Fibroblast of skin of scalp (primary cell): ENCODE results near the gene ZDHHC19.
"Not testable (repeated sequence)": the region's sequence is repeated elsewhere in the genome, so short reads cannot be mapped to it uniquely, and the experiment has no call there.

ENCODE experiments used
- DNase-seq: peaks from one replicate; pipeline ENCODE4 v3.0.0-alpha.2; 2013

Gene ZDHHC19

DNA sequence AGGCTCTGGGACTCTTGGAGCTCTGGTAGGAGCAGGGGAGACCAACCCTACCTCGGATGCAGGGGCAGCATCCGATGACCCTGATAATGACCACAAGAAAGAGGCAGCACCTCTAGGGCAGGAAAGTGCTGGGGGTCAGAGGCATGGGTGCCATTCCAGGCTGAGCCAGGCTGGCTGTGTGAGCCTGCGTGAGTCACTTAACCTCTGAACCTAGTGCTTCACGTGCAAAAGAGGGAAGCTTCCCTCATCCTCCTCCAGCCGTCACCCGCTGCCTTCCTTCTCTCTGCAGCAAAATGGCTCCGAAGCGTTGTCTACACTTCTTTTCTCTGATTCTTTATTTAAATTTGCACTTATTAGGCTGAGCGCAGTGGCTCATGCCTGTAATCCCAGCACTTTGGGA, 35.5 kb downstream of the ZDHHC19 start:
- DNase-seq, result no peak

DNA sequence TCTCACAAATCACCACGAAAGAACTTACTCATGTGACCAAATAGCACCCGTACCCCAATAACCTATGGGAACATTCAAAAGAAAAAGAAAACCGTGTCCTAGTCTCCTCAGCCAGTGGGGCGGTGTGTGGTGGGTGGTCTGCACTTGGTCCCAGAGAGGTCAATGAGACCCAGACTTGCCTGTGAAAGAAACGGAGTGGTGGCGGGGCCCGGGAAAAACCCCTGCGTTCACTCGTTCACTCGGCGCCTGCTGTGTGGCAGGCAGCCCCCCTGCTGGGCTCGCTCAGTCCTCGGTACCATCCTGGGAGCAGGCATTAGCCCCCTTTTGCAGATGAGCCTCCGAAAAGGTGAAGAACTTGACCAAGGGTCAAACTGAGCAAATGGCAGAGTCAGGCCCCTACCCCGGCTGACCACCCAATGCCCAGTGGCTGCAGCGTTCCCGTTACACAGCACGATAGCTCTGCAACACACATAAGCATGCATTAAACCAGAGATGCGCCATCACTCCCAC, 36.0 kb downstream of the ZDHHC19 start:
- no peak for DNase-seq

DNA sequence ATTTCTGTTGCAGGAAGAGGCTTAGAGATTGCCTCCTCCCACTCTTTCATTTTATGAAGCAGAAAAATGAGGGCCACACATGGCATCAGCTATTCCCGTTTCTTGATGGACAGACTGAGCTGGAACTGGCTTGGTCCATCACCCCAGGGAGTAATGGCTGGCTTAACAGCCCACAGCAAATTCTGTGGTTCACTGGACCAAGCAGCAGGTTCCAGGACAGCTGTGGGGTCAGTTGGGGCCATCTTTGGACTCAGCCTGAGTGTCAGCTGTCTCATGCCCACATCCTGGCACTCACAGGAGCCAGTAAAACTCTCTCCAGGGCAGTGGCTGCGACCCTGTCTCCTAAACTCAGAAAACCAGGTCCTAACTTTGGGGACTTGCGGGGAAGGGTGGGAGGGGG, 36.5 kb downstream of the ZDHHC19 start:
- no peak for DNase-seq

DNA sequence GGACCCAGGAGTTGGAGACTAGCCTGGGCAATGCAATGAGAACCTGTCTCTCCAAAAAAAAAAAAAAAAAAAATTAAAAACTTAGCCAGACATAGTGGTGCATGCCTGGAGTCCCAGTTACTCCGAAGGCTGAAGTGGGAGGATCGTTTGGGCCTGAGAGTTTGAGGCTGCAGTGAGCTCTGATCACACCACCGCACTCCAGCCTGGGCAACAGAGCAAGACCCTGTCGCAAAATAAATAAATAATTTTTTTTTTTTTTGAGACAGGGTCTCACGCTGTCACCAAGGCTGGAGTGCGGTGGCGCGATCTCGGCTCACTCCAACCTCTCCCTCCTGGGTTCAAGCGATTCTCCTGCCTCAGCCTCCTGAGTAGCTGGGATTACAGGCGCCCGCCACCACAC, 40.9 kb downstream of the ZDHHC19 start:
- not testable (repeated sequence) for DNase-seq

DNA sequence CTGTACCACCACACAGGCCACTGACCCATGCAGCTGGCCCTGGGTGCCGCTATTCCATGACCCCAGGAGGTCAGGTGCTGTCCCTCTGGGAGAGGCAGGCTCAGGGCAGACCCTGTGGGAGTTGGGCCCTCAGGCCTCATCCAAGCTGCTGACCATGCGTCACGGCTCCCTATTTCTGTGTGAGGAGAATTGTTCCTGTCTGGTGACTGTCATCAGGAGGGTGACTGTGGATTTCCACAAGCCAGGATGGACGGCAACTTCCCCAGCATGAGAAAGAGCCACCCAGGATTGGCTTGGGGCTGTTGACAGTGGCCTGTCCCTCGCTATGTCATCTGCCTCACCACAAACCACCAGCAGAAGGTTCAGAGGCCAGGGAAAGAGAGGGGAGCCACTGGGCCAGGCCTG, 41.4 kb downstream of the ZDHHC19 start:
- no peak for DNase-seq

DNA sequence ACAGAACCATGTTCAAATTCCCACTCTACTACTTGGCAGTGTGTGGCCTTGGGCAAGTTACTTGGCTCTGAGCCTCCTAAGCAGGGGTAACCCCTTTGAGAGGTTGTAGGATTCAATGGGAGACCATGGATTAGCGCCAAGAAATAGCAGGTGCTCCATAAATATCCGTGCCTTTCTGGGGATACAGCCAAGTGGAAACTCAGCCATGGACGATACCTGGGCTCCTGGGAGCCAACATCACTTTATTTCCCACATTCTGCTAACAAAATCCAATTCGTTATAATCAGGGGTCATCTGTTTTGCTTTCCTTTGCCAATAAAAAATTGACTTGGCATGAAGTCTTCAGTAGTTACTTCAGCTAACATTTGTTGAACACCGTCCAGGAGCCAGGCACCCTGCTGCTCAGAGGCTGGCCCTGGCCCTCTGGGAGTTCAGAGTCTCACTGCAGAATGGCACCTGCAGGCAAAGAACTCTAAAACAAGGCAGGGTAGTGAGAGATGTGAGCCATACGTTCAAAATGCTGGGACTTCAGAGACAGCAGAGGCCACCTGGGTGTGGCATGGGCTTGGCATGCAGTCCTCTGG, 42.3 kb downstream of the ZDHHC19 start:
- DNase-seq, result no peak

DNA sequence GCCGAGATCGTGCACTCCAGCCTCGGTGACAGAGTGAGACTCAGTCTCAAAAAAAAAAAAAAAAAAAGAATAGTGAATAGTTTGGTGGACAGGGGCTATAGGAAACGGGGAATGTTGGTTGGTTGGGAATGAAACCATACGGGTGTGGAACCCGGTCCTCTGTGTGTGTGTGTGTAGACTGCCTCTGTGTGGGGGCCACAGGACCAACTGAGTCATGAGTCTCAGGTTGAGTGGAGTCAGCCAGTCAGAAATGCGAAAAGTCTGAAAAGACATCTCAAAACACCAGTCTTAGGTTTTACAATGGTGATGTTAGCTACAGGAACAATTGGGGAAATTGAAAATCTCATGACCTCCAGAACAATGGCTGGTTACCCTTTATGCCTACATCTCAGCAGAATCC, 44.5 kb downstream of the ZDHHC19 start:
- DNase-seq, result no peak

DNA sequence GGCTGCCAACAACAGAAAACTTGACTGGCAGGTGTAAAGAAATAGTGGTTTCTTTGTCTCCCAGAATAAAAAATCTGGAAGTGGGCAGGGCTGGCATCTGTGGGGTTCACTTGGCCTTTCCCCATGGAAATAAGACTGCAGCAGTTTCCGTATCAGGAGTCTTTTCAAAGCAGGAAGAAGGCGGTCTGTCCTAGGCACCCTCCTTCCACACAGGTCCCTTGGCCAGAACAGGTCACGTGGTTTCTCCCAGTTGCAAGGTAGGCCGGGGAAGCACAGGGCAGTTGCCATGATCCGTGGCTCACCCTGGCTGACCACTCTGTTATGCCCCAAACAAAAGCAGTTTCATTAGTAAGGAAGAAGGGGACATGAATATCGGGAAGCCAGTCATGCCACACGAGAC, 45.4 kb downstream of the ZDHHC19 start:
- DNase-seq, result no peak

DNA sequence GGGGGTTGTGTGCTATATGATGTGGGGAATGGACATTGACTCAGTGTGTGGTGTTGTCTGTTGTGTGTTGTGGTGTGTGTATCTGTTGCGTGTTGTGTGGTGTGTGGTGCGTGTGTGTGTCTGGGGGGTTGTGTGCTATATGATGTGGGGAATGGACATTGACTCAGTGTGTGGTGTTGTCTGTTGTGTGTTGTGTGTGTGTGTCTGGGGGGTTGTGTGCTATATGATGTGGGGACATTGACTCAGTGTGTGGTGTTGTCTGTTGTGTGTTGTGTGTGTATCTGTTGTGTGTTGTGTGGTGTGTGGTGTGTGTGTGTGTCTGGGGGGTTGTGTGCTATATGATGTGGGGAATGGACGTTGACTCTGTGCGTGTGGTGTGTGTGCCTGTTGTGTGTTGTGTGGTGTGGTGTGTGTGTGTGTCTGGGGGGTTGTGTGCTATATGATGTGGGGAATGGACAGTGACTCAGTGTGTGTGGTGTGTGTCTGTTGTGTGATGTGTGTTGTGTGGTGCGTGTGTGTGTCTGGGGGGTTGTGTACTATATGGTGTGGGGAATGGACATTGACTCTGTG, 46.1 kb downstream of the ZDHHC19 start:
- DNase-seq, result not testable (repeated sequence)

DNA sequence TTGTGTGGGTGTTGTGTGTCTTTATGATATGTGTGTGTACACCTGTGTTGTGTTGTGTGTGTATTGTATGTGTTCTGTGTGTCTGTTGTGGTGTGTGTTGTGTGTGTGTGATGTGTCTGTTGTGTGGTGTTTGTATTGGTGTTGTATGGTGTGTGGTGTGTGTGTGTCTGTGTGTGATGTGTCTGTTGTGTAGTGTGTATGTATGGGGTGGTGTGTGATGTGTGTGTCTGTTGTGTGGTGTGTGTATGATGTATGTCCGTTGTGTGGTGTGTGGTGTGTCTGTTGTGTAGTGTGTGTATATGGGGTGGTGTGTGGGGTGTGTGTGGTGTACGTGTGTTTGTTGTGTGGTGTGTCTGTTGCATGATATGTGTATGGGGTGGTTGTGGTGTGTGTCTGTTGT, 46.6 kb downstream of the ZDHHC19 start:
- no peak for DNase-seq

DNA sequence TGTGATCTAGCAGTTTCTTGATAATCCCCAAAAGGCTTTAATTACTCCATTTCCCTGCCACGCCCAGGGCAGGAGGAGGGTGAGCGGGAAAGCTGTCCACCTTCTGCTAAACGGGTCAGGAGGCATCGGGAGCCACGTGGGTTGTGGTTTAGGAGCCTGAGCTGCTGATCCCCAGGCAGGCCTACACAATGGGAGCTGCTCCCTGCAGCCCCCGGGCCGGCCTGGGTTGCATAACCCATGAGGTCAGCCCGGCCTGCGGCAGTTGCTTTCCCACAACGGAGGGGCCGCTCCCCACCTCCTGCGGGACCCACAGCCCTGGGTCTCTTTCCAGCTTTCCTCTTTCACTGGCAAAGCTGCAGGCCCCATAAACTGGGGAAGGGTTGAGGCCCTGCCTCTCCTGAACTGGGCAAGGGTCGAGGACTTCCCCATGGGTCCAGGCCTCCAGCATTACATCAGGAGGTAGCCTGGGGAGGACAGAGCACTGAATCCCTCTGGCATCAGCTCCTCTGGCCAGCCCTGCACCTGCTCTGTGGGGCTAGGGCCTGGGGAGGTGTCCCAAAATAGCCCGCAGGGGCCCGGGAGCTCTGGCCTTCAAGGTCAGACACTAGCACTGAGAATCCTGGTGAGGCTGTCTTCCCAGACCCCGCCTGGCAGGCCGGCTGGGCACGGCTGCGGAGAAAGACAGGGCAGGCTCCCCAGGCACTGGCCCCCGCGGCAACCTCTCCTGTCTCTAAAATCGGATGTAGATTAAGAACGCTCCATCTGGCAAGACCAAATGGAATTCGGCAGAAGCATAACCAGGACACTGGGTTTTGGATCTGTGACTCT, 47.3 kb downstream of the ZDHHC19 start:
- no peak for DNase-seq

DNA sequence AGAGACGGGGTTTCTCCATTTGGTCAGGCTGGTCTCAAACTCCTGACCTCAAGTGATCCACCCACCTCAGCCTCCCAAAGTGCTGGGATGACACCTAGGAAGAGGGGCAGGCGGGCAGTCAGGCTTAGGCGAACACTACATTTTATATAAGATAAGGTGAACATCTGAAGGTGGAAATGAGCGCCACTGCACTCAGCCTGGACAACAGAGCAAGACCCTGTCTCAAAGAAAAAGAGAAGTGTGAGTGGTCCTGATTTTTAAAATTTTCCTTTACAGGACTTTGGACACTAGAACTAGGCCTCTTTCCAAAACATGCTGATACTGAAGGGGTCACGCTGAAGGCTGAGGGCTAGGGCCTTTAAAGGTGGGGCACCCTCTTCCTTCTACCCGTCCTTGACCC, 48.0 kb downstream of the ZDHHC19 start:
- no peak for DNase-seq

DNA sequence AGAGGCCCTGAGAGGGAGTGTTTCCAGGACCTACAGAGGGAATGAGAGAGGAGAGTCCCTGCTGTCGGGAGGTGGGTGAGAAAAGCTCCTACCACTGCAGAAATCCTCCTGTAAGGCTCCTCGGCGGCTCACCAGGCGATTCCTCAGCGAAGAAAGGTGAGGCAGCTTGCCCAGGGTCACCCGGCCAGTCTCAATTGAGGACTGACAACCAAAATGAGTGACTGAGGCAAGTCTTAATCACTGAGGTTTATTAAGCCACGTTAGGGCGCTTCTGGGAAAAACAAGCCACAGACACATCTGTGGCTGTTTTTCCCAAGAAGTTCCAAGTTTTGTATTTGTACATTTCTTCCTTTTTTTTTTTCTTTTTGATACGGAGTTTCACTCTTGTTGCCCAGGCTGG, 48.5 kb downstream of the ZDHHC19 start:
- DNase-seq, result no peak

DNA sequence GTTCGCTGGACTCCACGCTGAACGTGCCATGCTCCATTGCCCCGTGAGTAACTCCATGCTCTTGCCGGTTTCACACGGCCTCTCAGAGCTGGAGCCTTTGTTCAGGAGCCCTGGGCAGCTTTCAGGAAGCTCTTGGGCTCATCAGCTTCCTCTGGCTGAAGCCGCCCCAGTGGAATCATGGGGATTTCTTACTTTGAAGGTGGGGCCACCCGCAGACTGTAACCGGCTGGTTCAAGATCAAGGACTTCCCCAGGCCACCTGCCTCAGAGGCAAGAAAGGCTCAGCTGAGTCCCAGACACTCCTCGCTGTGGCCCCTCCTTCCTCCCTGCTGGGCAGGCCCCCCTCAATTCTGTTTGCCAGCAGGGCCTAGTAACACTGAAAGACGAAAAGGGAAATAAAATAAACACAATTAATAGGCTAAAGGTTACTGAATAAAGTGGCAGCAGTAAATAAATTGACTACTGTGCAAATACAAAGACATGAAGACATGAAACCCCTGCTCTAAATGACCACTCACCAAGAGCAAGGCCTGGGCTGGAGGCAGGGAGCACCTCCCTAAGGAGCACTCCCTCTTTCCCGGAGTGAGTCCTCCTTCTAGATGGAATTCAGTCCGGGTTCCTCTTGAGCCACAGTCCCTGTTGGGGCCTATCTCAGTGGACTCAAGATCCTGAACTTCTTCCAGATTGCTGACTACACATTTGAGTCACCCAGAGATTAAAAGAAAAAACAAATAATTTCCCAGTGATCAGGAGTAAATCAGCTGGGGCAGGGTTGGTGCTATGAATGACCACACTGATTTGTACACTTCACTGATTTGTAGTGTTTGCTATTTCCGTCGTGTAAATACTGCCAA, 51.0 kb downstream of the ZDHHC19 start:
- DNase-seq, result peak; percentile 56

DNA sequence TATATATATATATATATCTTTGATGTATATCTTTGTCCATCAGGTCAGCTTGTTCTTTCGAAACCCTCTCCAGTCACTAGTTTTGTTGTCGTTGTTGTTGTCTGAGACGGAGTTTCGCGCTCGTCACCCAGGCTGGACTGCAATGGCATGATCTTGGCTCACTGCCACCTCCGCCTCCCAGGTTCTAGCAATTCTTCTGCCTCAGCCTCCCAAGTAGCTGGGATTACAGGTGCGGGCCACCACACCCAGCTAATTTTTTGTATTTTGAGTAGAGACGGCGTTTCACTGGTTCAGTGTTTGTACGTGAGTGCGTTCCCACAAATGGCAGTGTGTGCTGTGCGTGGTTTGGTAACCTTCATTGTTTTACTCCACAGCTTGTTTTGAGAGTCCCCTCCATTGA, 51.7 kb downstream of the ZDHHC19 start:
- DNase-seq, result no peak

DNA sequence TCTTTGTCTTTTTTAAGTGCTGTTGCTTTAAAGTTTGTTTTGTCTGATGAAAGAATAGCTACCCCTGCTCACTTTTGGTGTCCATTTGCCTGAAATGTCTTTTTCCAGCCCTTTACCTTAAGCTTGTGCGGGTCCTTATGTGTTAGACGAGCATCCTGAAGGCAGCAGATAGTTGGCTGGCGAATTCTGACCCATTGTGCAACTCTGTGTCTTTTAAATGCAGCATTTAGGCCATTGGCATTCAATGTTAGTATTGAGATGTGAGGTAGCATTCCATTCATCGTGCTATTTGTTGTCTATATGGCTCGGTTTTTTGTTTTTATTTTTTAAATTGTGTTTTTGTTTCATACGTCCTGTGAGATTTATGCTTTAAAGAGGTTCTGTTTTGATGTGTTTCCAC, 55.0 kb downstream of the ZDHHC19 start:
- no peak for DNase-seq

DNA sequence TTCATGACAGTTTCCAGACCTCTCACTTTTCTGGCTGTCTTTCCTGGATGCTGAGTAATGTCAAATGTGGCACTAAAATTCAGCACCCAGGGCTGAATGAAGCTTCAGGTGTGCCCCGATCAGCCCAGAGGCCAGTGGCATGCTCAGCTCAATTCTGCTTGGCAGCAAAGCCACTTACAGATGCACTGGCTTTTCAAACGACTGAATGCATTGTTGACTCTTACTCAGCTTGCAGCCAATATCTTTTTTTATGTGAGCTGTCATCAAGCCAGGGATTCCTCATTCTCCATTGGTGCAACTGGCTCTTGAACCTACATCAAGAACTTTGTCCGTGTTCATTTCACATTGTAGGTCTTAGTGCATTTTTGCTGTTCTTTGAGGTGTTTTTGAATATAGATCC, 60.7 kb downstream of the ZDHHC19 start:
- DNase-seq, result no peak

DNA sequence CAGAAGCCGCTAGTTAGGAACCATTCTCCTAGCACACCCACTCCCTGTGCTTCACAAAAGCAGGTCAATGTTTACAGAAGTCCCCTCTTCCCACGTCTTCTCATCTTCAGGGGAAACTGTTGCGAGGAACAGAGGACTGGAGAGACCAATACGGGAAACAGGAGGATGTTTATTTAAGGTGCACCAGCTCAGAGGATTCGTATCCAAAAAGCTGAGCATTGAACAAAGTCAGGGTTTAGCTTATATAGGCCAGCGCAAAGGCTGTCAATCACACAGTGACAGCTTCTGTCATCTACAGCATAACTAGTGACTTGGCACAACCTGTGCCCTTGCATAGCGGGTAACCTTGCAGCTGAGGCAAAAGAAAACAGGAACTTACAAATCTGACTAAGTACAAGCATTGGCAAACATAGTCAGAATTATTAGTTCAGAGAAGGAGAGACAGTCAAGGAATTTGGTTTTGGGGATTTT, 61.3 kb downstream of the ZDHHC19 start:
- no peak for DNase-seq

DNA sequence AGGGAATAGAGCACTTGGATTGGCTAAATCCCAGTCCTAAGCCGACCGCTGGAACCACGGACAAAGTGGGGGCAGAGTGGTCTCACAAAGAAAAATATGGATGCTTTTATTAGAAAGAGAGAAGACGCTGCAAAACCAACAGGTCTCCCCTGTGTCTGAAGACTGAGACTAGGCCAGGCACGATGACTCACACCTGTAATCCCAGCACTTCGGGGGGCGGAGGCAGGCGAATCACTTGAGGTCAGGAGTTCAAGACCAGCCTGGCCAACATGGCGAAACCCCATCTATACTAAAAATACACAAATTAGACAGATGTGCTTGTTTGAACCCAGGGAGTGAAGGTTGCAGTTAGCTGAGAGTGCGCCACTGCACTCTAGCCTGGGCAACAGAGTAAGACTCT, 61.8 kb downstream of the ZDHHC19 start:
- DNase-seq, result no peak
